Hematopoietic multipotent progenitor cell treated with erythropoietin and hydrocortisone succinate and interleukin-3 and kit ligand, for 17 days (in vitro differentiated cells): ENCODE measurements around the gene TMEM80.

Experiments
- DNase-seq: peaks from one replicate; pipeline ENCODE4 v3.0.0-alpha.2; 2015; ENCODE audit warnings: low spot score

The TMEM80 gene

DNA sequence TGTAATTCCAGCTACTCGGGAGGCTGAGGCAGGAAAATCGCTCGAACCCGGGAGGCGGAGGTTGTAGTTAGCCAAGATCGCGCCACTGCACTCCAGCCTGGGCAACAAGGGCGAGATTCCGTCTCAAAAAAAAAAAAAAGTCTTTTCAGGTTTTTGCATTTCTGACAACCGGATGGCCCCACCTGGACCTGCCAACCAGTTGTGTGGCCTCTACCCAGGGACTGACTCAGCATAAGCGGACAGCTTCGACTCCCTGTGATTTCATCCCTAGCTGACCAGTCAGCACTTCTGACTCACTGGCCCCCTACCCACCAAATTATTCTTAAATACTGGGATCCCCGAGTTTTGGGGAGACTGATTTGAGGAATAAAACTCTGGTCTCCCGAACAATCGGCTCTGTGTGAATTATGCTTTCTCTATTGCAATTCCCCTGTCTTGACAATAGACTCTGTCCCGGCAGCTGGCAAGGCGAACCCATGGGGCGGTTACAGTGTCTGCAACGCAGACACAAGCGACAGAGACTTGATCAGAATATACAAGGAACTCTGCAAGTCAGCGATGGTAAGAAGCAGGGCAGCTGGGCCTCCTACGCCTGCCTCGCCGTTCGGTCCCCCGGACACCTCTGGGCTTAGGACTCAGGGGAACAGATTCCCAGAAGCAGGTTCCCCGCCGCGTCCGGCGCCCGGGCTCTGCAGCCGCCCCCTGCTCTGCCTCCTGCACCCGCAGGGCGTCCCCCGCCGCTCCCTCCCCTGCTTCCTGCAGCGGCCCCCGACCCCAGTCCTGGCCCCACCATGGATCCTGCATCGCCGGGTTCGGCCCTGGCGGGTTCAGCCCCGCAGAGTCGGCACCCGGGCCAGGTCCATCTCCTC, 50.9 kb downstream of the TMEM80 start:
- no peak for DNase-seq

DNA sequence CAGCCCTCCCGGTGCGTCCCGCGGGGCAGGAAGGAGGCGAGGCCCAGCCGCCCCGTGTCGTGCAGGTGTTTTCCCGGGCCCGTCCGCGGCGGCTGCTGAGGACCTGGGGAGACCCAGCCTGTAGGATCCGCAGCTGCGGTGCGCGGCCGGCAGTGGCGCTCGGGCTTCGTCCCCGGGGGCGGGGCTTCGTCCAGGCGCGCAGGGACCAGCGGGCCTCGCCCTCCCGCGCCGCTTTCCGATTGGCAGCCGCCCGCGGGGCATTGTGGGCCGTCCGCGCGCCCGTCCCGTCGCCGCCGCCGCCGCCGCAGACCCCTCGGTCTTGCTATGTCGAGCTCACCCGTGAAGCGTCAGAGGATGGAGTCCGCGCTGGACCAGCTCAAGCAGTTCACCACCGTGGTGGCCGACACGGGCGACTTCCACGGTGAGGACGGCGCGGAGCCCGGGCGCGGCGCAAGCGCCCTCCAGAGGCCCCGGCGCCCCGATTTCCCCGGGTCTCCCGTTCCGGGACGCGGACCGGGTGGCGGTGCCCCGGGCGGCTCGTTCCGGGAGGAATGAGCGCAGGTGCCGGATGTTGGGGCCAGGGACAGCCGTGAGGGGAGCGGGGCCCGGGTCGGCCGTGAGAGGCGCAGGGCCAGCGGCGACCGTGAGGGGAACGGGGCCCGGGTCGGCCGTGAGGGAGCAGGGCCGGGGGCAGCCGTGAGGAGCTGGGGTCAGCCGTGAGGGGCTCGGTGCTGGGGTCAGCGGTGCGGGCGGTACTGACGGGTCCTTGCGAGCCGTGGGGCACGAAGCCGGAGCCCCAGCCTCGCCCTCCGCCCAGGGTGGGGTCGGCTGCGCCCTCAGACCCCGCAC, 51.8 kb downstream of the TMEM80 start, which contains the start of gene TALDO1:
Gene TALDO1 (plus strand): TSS at position 307 of the 849 bp plus-strand sequence. CDS start 18 bp downstream, at position 325.
- peak; percentile 94 for DNase-seq

DNA sequence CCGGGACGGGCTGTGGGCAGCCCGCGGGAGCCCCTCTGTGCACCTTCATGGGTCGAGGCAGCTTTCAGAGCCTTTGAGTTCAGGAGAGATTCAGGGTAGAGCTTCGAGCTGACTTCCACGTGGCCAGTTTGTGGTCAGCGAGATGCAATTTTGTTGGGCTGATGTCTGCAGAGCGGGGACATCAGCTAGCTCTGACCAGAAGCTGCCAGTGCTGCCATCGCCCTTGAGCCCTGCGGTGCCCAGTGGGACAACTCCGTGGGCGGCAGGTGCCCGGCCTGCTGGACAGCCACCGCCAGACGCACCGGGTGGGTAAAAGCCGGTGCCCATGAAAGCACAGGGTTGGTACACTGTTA, 52.4 kb downstream of the TMEM80 start:
- DNase-seq = no peak

DNA sequence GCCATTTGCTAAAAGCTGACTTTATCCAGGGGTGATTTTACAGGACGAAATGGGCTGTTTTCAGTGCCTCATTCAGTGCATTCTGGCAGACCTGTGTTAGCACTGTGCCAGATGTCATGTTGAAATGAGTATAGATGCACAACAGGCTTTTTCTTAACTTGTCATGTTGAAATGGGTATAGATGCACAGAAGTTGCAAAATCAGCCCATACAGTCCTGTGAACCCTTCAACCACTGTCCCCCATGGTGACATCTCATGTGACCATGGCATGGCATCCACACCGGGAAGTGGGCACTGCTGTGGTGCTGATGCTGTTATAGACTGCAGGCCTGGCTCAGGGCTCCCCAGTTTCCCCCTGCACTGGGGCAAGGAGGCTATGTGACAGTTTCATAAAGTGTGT, 54.1 kb downstream of the TMEM80 start:
- DNase-seq = peak; percentile 47
